ENCODE results near the gene FAM237B.

GRCh38 chr7:90312745-90313144, 8.4 kb downstream of the FAM237B start:
- peak; percentile 41 for TF ChIP-seq CTCF (IDR thresholded peaks at IDR 0.05; ENCODE audit: low read depth, low read length)
- TF ChIP-seq EZH2phosphoT487 (IDR thresholded peaks at IDR 0.05; ENCODE audit: low read depth) = no peak
